Kidney glomerular epithelial cell (primary cell): ENCODE measurements around the gene ARHGAP15.

Source experiments
- DNase-seq: peaks from one replicate; lab custom pipeline; 2025; lab: John Stamatoyannopoulos, UW

ARHGAP15 gene

DNA sequence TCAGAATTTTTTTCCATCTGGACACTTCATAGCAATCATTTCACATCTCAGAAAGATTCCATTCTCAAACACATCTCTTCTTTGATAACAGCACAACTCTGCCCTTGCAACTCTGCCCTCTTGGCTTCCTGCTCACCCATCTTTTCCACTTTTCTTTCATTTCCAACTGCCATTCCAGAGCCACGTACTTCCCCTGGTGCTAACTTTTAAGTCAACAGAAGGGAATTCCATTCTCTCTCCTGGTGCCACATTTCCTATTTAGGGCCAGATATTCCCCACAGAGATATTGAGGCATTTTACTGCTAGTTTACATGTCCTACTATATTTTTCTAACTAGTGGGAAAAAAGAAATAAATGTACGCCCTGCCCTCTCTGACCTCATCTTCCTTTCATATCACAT lies 590.2 kb downstream of the ARHGAP15 start:
- DNase-seq: no peak

DNA sequence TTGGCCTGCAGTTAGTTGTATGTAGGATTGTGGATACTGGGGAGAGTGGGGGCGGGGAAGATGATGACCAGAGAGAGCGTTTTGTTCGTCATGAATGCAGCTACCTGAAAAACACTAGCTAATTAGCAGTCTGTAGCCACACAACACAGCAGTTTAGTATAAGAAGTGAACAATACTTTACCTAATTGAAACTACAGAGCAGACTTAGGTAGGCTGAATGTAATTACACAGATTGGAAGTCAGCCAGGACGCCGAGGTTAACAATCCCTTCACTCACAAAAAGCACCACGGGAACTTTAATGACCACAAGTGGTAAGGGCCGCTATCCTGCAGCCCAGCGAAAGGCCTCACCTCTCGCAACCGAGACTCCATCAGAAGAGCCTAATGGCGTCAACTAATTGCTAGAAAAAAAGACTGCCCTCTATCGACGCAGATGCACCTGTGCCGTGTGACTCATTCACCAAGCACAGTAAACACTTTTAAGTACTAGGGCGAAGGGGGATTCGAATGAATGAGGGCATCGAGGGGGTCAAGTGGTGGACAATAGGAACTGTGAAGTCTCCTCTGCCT lies 591.0 kb downstream of the ARHGAP15 start:
- no peak for DNase-seq

DNA sequence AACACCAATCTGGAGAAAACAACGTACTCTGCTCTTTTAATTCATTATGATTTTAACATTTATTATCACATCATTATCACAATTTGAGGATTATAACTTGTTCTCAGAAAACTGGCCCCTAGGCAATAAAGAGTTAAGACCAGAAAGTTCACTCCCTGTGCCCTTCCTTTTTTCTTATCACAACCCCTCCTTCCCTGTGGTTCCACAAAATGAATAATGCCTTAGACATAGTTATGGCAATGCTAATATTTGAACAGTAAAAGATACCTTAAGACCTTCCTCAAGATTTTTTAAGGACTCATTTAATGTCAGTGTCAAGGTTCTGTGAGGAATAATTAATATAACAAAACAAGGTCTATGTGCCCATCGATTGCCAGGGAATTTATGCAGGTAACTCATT lies 596.2 kb downstream of the ARHGAP15 start:
- no peak for DNase-seq

GRCh38 chr2:143726151-143726845 lies 597.1 kb downstream of the ARHGAP15 start:
- no peak for DNase-seq

- DNase-seq: no peak
Observed at GRCh38 chr2:143728498-143728897, 599.3 kb downstream of the ARHGAP15 start.

DNA sequence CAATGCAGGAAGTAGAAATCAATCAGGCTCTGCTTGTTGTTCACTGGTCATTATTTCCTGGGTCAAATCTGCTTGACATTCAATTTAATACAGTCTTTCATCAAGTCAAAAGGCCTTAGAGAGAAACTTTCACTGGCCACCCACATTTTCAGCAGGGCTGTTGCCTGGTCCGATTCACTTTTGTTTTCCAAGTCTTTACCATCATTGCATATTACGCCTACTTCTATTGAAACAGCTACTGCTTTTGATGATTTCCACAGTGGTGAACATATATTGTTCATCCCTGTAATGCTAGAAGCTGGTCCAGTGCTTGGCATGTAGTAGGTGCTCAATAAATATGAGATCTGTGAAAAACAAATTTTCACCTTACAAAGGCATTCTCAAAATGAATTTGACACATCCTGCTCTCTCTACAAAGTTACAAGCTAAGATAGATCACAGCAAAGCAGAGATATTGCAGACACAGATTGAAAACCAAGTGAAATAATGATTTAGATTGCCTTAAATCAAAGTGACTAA lies 600.1 kb downstream of the ARHGAP15 start:
- DNase-seq: no peak

DNA sequence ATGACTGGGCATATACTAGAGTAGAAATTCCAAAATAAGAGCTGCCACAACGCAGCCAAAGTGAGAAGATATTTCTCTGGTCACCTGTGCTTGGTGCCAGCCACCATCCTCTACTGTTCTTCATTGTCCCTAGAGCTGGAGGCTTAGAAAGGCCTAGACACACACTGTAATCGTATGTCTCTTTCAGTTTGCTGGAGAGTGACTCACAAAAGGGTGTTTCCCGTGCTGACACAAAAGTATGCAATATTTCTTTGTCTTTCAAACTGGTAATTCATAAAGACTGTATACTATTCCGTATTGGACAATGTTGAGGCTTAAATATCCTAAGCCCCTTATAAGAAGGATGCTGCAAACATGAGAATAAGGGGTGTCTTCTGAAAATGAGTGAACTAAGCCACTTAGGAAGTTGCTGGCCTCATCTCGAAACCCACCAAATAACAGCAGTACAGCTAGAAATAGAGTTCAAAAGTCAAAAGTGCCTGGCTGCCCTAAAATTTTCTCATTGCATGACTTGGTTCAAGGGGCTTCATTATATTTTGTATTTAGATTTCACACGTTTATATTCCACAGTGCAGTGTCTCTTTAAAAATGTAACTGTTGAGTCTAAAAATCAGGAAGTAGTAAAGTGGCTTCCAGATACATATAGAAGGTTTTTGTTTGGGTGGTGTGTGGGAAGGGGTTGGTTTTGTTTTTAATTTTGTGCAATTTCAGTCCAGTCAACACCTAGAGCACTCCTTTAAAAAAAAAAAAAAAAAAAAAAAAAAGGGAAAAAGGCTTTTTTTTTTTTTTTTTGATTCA lies 601.1 kb downstream of the ARHGAP15 start:
- no peak for DNase-seq

DNA sequence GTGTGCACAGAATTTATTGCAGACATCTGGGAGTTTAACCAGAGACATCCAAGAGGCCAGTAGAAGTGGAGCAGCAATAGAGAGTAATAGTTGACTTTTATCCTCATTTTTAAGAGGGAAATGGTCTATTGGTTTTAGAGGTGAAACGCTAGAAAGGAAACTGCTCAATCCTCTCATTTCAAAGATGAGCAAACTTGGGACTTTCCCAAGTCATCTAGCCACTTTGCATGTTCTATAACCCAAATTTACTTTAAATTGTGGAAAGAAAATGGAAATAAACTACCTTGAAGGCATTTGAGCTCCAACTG lies 601.7 kb downstream of the ARHGAP15 start:
- DNase-seq: no peak

DNA sequence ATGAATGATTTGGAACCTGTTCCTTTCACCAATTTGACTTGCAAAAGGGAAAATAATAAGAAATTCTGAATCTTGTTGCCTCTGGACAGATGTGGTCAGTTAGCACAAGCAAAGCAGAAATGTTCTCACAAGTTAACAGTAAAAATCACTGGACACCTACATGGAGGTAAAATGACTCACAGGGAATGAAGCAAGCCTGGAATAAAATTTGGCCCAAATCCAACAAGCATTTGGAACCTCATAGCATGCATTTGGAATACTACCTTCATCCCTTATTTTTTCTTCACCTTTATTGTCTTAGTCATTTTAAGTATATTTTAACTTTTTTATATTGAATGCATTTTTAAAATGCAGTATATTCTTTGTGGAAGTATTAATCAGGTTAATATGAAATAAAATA lies 602.9 kb downstream of the ARHGAP15 start:
- peak; percentile 34 for DNase-seq

GRCh38 chr2:143732871-143733270 lies 603.7 kb downstream of the ARHGAP15 start:
- no peak for DNase-seq

DNA sequence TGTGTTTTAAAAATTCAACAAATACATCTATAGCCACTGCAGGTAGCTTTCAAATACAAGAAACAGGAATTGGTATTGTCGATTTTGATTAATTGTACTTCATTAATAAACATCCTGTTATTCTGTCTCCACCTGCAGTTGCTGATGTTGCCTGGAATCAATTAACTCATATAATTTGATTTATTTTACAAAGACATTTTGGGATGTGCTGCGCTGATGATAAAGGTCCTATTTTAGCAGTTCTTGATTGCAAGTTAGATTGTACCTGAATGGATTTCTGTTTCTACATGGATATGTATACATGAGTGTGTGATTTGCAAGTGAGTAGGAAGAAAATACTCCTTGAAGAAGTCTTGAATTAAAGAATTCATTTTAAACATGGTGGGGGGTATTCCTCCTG lies 605.3 kb downstream of the ARHGAP15 start:
- DNase-seq: no peak

DNA sequence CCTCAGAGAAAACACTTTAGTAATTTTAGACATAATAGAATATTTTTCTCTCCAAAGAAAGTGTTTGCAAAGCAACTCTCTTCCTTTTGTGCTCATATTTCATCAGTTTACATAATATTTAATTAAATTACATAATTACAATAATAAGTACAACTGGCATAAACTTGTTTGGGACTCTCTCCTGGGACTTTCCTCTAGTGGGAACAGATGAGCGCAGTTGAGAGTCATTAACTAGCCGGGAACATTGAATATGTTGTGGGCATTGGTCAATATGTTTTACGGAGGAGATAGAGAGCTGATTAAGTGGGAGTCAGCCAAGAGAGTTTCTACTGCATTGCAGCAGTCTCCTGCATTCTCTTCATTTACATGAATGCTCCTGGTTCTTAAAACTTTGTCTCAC lies 607.7 kb downstream of the ARHGAP15 start:
- no peak for DNase-seq

GRCh38 chr2:143740431-143740830 lies 611.2 kb downstream of the ARHGAP15 start:
- DNase-seq: no peak

GRCh38 chr2:143741205-143741604 lies 612.0 kb downstream of the ARHGAP15 start:
- DNase-seq: no peak

- no peak for DNase-seq
Observed at GRCh38 chr2:143742581-143742980, 613.4 kb downstream of the ARHGAP15 start.

DNA sequence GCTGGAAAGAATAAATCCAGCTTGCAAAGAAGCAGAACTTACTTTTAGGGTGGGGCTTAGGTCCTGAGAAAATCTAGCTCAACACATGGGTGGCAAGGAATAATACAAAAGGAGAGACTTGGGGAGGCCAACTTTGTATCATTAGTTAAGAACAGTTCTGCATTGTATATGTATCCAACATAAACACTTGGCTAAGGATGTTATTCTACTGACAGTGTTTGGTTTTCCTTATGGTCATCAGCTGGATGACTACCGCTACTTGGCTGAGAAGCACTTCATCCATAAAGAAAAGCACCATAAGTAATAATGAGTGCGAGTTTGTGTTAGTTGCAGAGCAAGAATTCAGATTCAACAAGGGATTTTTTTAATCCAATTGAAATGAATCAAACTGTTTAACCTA lies 614.9 kb downstream of the ARHGAP15 start:
- no peak for DNase-seq

- peak; percentile 75 for DNase-seq
Observed at GRCh38 chr2:143745060-143745459, 615.8 kb downstream of the ARHGAP15 start.

DNA sequence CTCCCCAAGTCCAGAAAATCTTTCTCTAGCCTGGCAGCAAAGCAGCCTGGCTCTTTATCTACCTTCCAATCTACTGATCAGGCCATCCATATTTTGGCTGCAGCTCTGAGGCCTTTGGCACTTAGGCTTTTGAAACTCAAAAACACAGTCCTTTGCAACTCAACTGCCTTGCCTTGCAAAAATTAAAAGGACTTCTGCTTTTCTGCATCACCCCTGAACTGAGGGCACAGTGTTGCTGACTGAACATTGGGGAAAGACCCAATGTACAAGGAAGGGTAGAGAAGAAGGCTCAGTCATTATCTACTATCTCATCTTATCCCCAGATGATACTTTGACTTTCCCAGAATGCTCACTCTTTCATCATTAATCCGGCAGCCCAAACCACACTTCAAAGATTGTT lies 625.5 kb downstream of the ARHGAP15 start:
- no peak for DNase-seq

DNA sequence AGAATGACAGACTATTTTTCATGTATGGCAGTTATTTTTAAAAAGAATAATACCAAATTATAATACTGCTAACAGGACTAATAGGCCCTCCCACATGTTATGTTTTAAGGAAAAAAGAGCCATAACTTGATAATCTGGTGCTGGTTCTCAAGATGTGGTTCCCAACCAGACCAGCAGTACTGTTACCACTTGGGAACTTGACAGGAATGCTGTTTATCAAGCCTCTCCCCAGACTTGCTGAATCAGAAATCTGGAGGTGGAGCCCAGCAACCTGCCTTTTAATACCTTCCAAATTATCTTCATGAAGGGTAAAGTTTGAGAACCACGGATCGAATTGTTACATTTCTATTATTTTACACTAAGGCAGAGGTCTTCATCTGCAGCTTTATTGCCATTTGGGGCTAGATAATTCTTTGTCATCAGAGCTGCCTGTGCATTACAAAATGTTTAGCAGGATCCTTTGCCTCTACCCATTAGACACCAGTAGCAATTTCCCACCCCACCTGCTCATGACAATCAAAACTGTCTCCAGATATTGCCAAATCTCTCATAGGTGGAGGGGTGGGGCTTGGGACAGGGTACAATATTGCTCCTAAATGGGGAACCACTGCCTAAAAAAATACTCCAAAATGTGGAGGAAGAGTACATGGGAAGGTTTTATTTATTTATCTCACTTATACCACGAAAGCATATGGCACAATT lies 629.6 kb downstream of the ARHGAP15 start:
- DNase-seq: no peak

- DNase-seq: no peak
Observed at GRCh38 chr2:143759455-143759854, 630.2 kb downstream of the ARHGAP15 start.

DNA sequence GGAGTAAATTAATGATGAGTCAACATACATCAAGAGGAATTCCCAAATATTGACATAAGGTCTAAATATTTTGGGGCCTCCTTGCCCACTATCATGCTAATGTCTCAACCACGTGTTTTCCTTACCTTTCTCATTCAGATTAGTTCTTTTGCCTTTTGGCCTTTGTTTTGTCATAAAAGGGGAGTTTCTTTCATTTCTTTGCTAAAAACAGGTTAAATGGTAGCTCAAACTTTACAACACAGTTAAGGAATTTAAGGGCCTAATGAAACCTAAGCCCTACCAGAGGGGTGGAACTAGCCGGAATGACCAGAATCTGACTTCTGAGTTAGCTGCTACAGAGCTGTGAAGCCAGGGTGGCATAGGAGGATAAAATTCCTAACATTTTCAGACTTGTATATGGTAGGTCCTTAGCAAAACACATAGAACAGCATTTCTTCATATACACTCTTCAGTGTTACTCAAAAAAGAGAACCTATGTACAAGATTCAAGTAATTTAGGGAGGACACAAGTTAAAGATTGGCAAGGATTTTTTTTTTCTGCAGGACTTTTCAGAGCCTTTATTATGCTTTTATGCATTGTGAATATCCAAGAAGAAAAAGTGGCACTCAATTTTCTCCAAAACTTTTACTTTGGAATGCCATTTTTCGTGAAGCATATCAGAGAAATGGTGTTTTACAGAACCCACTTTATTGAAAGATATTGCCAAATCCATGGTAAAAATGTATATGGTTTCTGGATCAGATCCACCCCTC lies 633.1 kb downstream of the ARHGAP15 start:
- no peak for DNase-seq

- DNase-seq: no peak
Observed at GRCh38 chr2:143764261-143764660, 635.0 kb downstream of the ARHGAP15 start.
